Ishikawa (cell line): ENCODE data around the gene AKAP7.

ENCODE experiments used
- CEBPB ChIP-seq: IDR thresholded peaks from 2 replicates; pipeline ENCODE4 v1.6.1; 2012
- CREB1 ChIP-seq: IDR thresholded peaks from 2 replicates; pipeline ENCODE4 v1.6.1; 2012; ENCODE audit warnings: low read depth
- EGR1 ChIP-seq: IDR thresholded peaks from 2 replicates; pipeline ENCODE4 v1.6.1; 2012
- EP300 ChIP-seq: IDR thresholded peaks from 2 replicates; pipeline ENCODE4 v1.6.1; 2012; ENCODE audit warnings: borderline replicate concordance
- FOXM1 ChIP-seq: IDR thresholded peaks from 2 replicates; pipeline ENCODE4 v1.6.1; 2012; ENCODE audit warnings: low read depth, borderline replicate concordance
- RAD21 ChIP-seq: IDR thresholded peaks from 2 replicates; pipeline ENCODE4 v1.6.1; 2012; ENCODE audit warnings: low read depth
- REST ChIP-seq: IDR thresholded peaks from 2 replicates; pipeline ENCODE4 v1.6.1; 2012; ENCODE audit warnings: low read depth, mild to moderate bottlenecking
- TAF1 ChIP-seq: IDR thresholded peaks from 2 replicates; pipeline ENCODE4 v1.6.1; 2012; ENCODE audit warnings: low read depth, mild to moderate bottlenecking
- TCF12 ChIP-seq: IDR thresholded peaks from 2 replicates; pipeline ENCODE4 v1.6.1; 2012; ENCODE audit warnings: low read depth
- TEAD4 ChIP-seq: IDR thresholded peaks from 2 replicates; pipeline ENCODE4 v1.6.1; 2012
- USF1 ChIP-seq: IDR thresholded peaks from 2 replicates; pipeline ENCODE4 v1.6.1; 2012
- YY1 ChIP-seq: IDR thresholded peaks from 2 replicates; pipeline ENCODE4 v1.6.1; 2012; ENCODE audit warnings: low read depth
- ZBTB7A ChIP-seq: IDR thresholded peaks from 2 replicates; pipeline ENCODE4 v1.6.1; 2012; ENCODE audit warnings: low read depth
- TF ChIP-seq, protein P1 (sequence below): IDR thresholded peaks from 2 replicates; pipeline ENCODE4 v1.6.1; 2012

GRCh38 chr6:131290955-131291354 is 155.7 kb downstream of the AKAP7 start:
- TF ChIP-seq RAD21 = no peak
- TF ChIP-seq CREB1 = no peak
- no peak for TF ChIP-seq CEBPB
- TF ChIP-seq EGR1 = no peak
- TF ChIP-seq USF1 = no peak
- no peak for TF ChIP-seq ZBTB7A
- TF ChIP-seq YY1 = no peak
- TF ChIP-seq, protein P1, sequence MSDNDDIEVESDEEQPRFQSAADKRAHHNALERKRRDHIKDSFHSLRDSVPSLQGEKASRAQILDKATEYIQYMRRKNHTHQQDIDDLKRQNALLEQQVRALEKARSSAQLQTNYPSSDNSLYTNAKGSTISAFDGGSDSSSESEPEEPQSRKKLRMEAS = no peak
- TF ChIP-seq EP300 = no peak
- TF ChIP-seq TAF1 = no peak
- TF ChIP-seq REST = no peak
- no peak for TF ChIP-seq TEAD4
- TF ChIP-seq FOXM1 = no peak
- no peak for TF ChIP-seq TCF12
